HS-5 (cell line): ENCODE data around the gene HOXD11.

Experiments used
- DNase-seq: peaks from one replicate; pipeline ENCODE4 v3.0.0-alpha.2; 2012; ENCODE audit warnings: low read depth

HOXD11 gene

GRCh38 chr2:176081376-176081836 lies 25.7 kb upstream of the HOXD11 start:
- no peak for DNase-seq

- DNase-seq: no peak
Observed at GRCh38 chr2:176081837-176082524, 25.1 kb upstream of the HOXD11 start.

- DNase-seq: no peak
Observed at GRCh38 chr2:176082525-176082823, 24.6 kb upstream of the HOXD11 start.

- no peak for DNase-seq
Observed at GRCh38 chr2:176082824-176083751, 24.0 kb upstream of the HOXD11 start.

- no peak for DNase-seq
Observed at GRCh38 chr2:176083796-176084261, 23.3 kb upstream of the HOXD11 start, which contains the start of gene EVX2. Gene EVX2 (minus strand): TSS chr2:176083962. CDS start chr2:176083776, 186 bp downstream.

GRCh38 chr2:176084611-176085119 lies 22.4 kb upstream of the HOXD11 start:
- DNase-seq: no peak

- DNase-seq: no peak
Observed at GRCh38 chr2:176085120-176085788, 21.8 kb upstream of the HOXD11 start.

GRCh38 chr2:176085861-176086771 lies 21.0 kb upstream of the HOXD11 start:
- DNase-seq: no peak

- DNase-seq: no peak
Observed at GRCh38 chr2:176087330-176088047, 19.6 kb upstream of the HOXD11 start.

- no peak for DNase-seq
Observed at GRCh38 chr2:176088048-176088936, 18.8 kb upstream of the HOXD11 start.

- DNase-seq: no peak
Observed at GRCh38 chr2:176088937-176089842, 17.9 kb upstream of the HOXD11 start.

GRCh38 chr2:176089843-176090395 lies 17.2 kb upstream of the HOXD11 start:
- no peak for DNase-seq

GRCh38 chr2:176090862-176091261 lies 16.2 kb upstream of the HOXD11 start:
- no peak for DNase-seq

GRCh38 chr2:176091329-176092258 lies 15.5 kb upstream of the HOXD11 start:
- no peak for DNase-seq

GRCh38 chr2:176092270-176093144 lies 14.6 kb upstream of the HOXD11 start, which contains the start of gene HOXD13:
Gene HOXD13 (plus strand): TSS chr2:176092721. CDS start chr2:176092891, 170 bp downstream.
- DNase-seq: no peak
